ENCODE results near the gene CTNNA3. TPM values are rescaled to one million over a fixed set of nuclear protein-coding genes. Genes with fewer than 3 reads are reported as not detected.

Gene CTNNA3
- total RNA-seq, 1 experiment from 2014 or later: 0.85 TPM

GRCh38 chr10:67319976-67320375 is 376.0 kb downstream of the CTNNA3 start:
- ChIA-PET CTCF (no interaction called here), POLR2A (interaction anchor here (0.7 kb wide), 1 partner anchor 49 kb away, joined by 5 read pairs; no protein-coding TSS in a partner anchor)
- no peak overlapping the region for H3K27ac ChIP-seq (ENCODE audit: low read length)
- BruUV-seq (replicated peaks): no TSS peak
- H3K4me3 ChIP-seq (ENCODE audit: low read depth in 2 of 2, low read length in 2 of 2): no peak overlapping the region
- DNase-seq (ENCODE audit: low read depth, low spot score): no peak
- no peaks in the 10 kb centered on the region for H3K27me3 ChIP-seq (ENCODE audit: control insufficient read depth, insufficient read depth, low read length)
- no peaks in the 10 kb centered on the region for H3K36me3 ChIP-seq (ENCODE audit: control insufficient read depth, insufficient read depth, low read length)
- H3K4me1 ChIP-seq (ENCODE audit: control insufficient read depth, insufficient read depth, low read length): no peaks in the 10 kb centered on the region
- TF ChIP-seq REST (IDR thresholded peaks at IDR 0.05; ENCODE audit: insufficient read depth in 1 of 2, low read depth in 2 of 2, low read length in 1 of 2) (no peak), POLR2AphosphoS5 (IDR thresholded peaks at IDR 0.05; ENCODE audit: low read depth, low read length) (no peak), CTCF (IDR thresholded peaks at IDR 0.05) (no peak), SIN3A (IDR thresholded peaks at IDR 0.05; ENCODE audit: borderline replicate concordance, insufficient read depth, low read depth, low read length) (no peak), TCF7L2 (IDR thresholded peaks at IDR 0.05; ENCODE audit: low read depth, low read length) (no peak)
- intact Hi-C loops (cut with micrococcal nuclease; ENCODE audit: unreplicated experiment): no loop called here
- in situ Hi-C loops (cut with HindIII; ENCODE audit: low pct_unique_long_range_greater_than_20kb, low sequenced_read_pairs): no loop called here
- no peaks in the 10 kb centered on the region for H3K9me3 ChIP-seq (ENCODE audit: control insufficient read depth, insufficient read depth, low read depth, low read length)
- ATAC-seq: no peak

GRCh38 chr10:67308912-67309311 is 387.1 kb downstream of the CTNNA3 start:
- no peaks in the 10 kb centered on the region for H3K9me3 ChIP-seq (ENCODE audit: control insufficient read depth, insufficient read depth, low read depth, low read length)
- no peaks in the 10 kb centered on the region for H3K36me3 ChIP-seq (ENCODE audit: control insufficient read depth, insufficient read depth, low read length)
- H3K27ac ChIP-seq (ENCODE audit: low read length): no peak overlapping the region
- ChIA-PET POLR2A (no interaction called here), CTCF (no interaction called here)
- in situ Hi-C loops (cut with HindIII; ENCODE audit: low pct_unique_long_range_greater_than_20kb, low sequenced_read_pairs) (no loop called here), intact Hi-C loops (cut with micrococcal nuclease; ENCODE audit: unreplicated experiment) (no loop called here)
- TF ChIP-seq POLR2AphosphoS5 (IDR thresholded peaks at IDR 0.05; ENCODE audit: low read depth, low read length) (no peak), CTCF (IDR thresholded peaks at IDR 0.05) (no peak), REST (IDR thresholded peaks at IDR 0.05; ENCODE audit: insufficient read depth in 1 of 2, low read depth in 2 of 2, low read length in 1 of 2) (no peak), SIN3A (IDR thresholded peaks at IDR 0.05; ENCODE audit: borderline replicate concordance, insufficient read depth, low read depth, low read length) (no peak), TCF7L2 (IDR thresholded peaks at IDR 0.05; ENCODE audit: low read depth, low read length) (no peak)
- BruUV-seq (replicated peaks): no TSS peak
- DNase-seq (ENCODE audit: low read depth, low spot score) (no peak), ATAC-seq (no peak)
- no peak overlapping the region for H3K4me3 ChIP-seq (ENCODE audit: low read depth in 2 of 2, low read length in 2 of 2)
- H3K4me1 ChIP-seq (ENCODE audit: control insufficient read depth, insufficient read depth, low read length): peaks cover 3% of the 10 kb centered on the region; the same call in 1 of the 2 replicates
- no peaks in the 10 kb centered on the region for H3K27me3 ChIP-seq (ENCODE audit: control insufficient read depth, insufficient read depth, low read length)
